Stimulated activated CD8-positive, alpha-beta memory T cell treated with anti-CD3 and anti-CD28 coated beads, Interleukin-7, amount 100 ng/mL, for 4 hours (primary cell): ENCODE results near the gene DKKL1.

Experiments
- DNase-seq, 2 donors: peaks; one replicate each; pipeline ENCODE4 v3.0.0-alpha.2; 2020; ENCODE audit warnings: low read depth in 2 of 2

The DKKL1 gene

GRCh38 chr19:49422407-49423070 lies 58.9 kb downstream of the DKKL1 start:
- DNase-seq, result no peak

- DNase-seq, result no peak
Measured at GRCh38 chr19:49423071-49423984, 59.7 kb downstream of the DKKL1 start, which contains the start of gene PTH2. Gene PTH2, minus strand, starts transcription at chr19:49423441. Its CDS starts 102 bp downstream, at chr19:49423339.

- DNase-seq, result no peak
Measured at GRCh38 chr19:49423985-49424303, 60.3 kb downstream of the DKKL1 start.
